Ishikawa (cell line): Measurements from ENCODE around the gene MAP1LC3B2.

Source experiments
- CEBPB ChIP-seq: IDR thresholded peaks from 2 replicates; pipeline ENCODE4 v1.6.1; 2012
- CREB1 ChIP-seq: IDR thresholded peaks from 2 replicates; pipeline ENCODE4 v1.6.1; 2012; ENCODE audit warnings: low read depth
- EGR1 ChIP-seq: IDR thresholded peaks from 2 replicates; pipeline ENCODE4 v1.6.1; 2012
- EP300 ChIP-seq: IDR thresholded peaks from 2 replicates; pipeline ENCODE4 v1.6.1; 2012; ENCODE audit warnings: borderline replicate concordance
- FOXM1 ChIP-seq: IDR thresholded peaks from 2 replicates; pipeline ENCODE4 v1.6.1; 2012; ENCODE audit warnings: low read depth, borderline replicate concordance
- MAX ChIP-seq: IDR thresholded peaks from 2 replicates; pipeline ENCODE4 v1.6.1; 2012
- NFIC ChIP-seq: IDR thresholded peaks from 2 replicates; pipeline ENCODE4 v1.6.1; 2012
- RAD21 ChIP-seq: IDR thresholded peaks from 2 replicates; pipeline ENCODE4 v1.6.1; 2012; ENCODE audit warnings: low read depth
- TAF1 ChIP-seq: IDR thresholded peaks from 2 replicates; pipeline ENCODE4 v1.6.1; 2012; ENCODE audit warnings: low read depth, mild to moderate bottlenecking
- TCF12 ChIP-seq: IDR thresholded peaks from 2 replicates; pipeline ENCODE4 v1.6.1; 2012; ENCODE audit warnings: low read depth
- TEAD4 ChIP-seq: IDR thresholded peaks from 2 replicates; pipeline ENCODE4 v1.6.1; 2012
- USF1 ChIP-seq: IDR thresholded peaks from 2 replicates; pipeline ENCODE4 v1.6.1; 2012
- YY1 ChIP-seq: IDR thresholded peaks from 2 replicates; pipeline ENCODE4 v1.6.1; 2012; ENCODE audit warnings: low read depth
- ZBTB7A ChIP-seq: IDR thresholded peaks from 2 replicates; pipeline ENCODE4 v1.6.1; 2012; ENCODE audit warnings: low read depth
- TF ChIP-seq, protein P1 (sequence below): IDR thresholded peaks from 2 replicates; pipeline ENCODE4 v1.6.1; 2012; ENCODE audit warnings: low read depth, mild to moderate bottlenecking

MAP1LC3B2 gene

DNA sequence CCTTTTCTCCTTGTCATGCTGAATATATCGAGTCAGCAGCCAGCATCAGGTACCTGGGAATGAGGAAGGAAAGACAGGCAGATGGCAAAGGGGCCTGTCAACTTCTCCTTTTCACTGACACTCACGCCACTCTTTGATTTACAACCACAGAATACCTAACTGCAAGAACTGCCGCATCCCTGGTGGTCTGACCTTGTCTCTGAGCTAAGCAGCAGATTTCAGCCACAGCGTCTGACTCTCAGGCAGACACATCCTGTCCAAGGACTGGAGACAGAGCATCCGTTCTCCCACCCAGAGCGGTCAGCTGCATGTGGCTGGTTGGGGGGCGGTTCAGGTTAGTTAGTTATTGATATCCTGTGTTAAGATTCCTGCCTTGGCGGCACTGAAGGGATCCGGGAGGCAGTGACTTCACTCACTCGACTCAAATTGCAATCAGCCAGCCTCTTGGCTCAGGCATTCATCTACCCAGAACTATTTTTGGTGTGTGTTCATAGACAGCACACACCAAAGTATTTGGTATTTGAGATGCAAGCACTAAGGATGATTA is 11.2 kb upstream of the MAP1LC3B2 start:
- TF ChIP-seq CEBPB (no peak), RAD21 (no peak)

- TF ChIP-seq CEBPB: no peak
- no peak for TF ChIP-seq MAX
- no peak for TF ChIP-seq EGR1
- TF ChIP-seq TAF1: no peak
- no peak for TF ChIP-seq TCF12
- no peak for TF ChIP-seq ZBTB7A
- TF ChIP-seq NFIC: no peak
- TF ChIP-seq USF1: no peak
- TF ChIP-seq YY1: no peak
- TF ChIP-seq RAD21: no peak
- TF ChIP-seq FOXM1: no peak
- TF ChIP-seq, protein P1, sequence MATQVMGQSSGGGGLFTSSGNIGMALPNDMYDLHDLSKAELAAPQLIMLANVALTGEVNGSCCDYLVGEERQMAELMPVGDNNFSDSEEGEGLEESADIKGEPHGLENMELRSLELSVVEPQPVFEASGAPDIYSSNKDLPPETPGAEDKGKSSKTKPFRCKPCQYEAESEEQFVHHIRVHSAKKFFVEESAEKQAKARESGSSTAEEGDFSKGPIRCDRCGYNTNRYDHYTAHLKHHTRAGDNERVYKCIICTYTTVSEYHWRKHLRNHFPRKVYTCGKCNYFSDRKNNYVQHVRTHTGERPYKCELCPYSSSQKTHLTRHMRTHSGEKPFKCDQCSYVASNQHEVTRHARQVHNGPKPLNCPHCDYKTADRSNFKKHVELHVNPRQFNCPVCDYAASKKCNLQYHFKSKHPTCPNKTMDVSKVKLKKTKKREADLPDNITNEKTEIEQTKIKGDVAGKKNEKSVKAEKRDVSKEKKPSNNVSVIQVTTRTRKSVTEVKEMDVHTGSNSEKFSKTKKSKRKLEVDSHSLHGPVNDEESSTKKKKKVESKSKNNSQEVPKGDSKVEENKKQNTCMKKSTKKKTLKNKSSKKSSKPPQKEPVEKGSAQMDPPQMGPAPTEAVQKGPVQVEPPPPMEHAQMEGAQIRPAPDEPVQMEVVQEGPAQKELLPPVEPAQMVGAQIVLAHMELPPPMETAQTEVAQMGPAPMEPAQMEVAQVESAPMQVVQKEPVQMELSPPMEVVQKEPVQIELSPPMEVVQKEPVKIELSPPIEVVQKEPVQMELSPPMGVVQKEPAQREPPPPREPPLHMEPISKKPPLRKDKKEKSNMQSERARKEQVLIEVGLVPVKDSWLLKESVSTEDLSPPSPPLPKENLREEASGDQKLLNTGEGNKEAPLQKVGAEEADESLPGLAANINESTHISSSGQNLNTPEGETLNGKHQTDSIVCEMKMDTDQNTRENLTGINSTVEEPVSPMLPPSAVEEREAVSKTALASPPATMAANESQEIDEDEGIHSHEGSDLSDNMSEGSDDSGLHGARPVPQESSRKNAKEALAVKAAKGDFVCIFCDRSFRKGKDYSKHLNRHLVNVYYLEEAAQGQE: no peak
Measured at GRCh38 chr12:116549993-116550392, 9.2 kb upstream of the MAP1LC3B2 start.

GRCh38 chr12:116551151-116551550 is 8.0 kb upstream of the MAP1LC3B2 start:
- TF ChIP-seq RAD21 (no peak), TEAD4 (no peak), NFIC (no peak), EP300 (no peak), MAX (no peak), TCF12 (no peak), USF1 (no peak), CEBPB (no peak), EGR1 (no peak), TAF1 (no peak), FOXM1 (no peak), YY1 (no peak), ZBTB7A (no peak), CREB1 (no peak)
- TF ChIP-seq, protein P1: no peak

DNA sequence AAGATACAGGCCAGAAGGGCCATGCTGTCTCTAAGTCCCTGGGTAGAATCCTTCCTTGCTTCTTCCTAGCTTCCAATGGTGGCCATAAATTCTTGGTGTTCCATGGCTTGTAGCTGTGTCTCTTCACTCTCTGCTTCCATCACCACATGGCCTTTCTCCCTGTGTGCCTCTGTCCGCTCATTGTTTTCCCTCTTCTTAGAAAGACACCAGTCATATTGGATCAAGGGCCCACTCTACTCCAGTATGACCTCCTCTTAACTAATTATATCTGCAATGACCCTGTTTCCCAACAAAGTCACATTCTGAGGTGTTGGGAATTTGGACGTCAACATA is 7.6 kb upstream of the MAP1LC3B2 start:
- TF ChIP-seq USF1 (no peak), MAX (no peak), YY1 (no peak), FOXM1 (no peak), EP300 (no peak), EGR1 (no peak), CREB1 (no peak), CEBPB (no peak), RAD21 (no peak)

GRCh38 chr12:116551952-116552772 is 7.0 kb upstream of the MAP1LC3B2 start:
- no peak for TF ChIP-seq EP300
- TF ChIP-seq RAD21: no peak
- TF ChIP-seq CREB1: no peak
- TF ChIP-seq TEAD4: no peak
- no peak for TF ChIP-seq TAF1
- no peak for TF ChIP-seq CEBPB
- no peak for TF ChIP-seq TCF12
- no peak for TF ChIP-seq USF1
- TF ChIP-seq EGR1: no peak
- TF ChIP-seq YY1: no peak
- no peak for TF ChIP-seq NFIC
- TF ChIP-seq, protein P1: no peak
- no peak for TF ChIP-seq FOXM1
- no peak for TF ChIP-seq MAX
- no peak for TF ChIP-seq ZBTB7A
